Occipital lobe (tissue), 2 donors: ENCODE results near the gene C3orf52. TPM values are rescaled to one million over a fixed set of nuclear protein-coding genes. Genes with fewer than 3 reads are reported as not detected.

Source experiments
- DNase-seq: peaks from one replicate; lab custom pipeline; 2025; lab: John Stamatoyannopoulos, UW
- total RNA-seq: library from RNA; depleted of rRNA; stranded (reverse); fragments of >200 nt; gene quantifications from one replicate; pipeline ENCODE4 v1.2.3, GENCODE V29; 2014

C3orf52 gene
- total RNA-seq, 1 donor from 2014 or later = 0.31 TPM

GRCh38 chr3:112119962-112120836 is 34.0 kb downstream of the C3orf52 start:
- DNase-seq = no peak

- DNase-seq = no peak
Observed at GRCh38 chr3:112121577-112122547, 35.7 kb downstream of the C3orf52 start.

- DNase-seq = no peak
Observed at GRCh38 chr3:112122870-112123269, 36.7 kb downstream of the C3orf52 start.

DNA sequence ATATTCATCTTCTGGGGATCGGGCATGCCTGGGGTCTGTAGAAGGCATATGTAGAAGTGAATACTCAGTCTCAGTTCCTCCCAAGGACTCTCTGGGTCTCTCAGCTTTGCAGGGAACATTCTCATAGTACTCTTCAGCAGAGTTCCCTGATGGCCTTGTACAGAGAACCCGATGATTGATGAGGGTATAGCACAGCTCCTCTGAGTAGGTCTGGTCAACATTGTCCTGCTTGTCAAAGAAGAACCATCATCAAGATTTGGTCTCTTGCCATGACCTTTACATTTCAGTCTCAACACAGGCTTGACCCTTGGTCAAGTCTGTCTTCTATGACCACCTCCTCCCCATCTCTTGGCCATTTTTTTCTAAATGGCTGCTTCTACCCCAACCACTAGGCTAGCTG is 37.4 kb downstream of the C3orf52 start:
- DNase-seq = no peak

DNA sequence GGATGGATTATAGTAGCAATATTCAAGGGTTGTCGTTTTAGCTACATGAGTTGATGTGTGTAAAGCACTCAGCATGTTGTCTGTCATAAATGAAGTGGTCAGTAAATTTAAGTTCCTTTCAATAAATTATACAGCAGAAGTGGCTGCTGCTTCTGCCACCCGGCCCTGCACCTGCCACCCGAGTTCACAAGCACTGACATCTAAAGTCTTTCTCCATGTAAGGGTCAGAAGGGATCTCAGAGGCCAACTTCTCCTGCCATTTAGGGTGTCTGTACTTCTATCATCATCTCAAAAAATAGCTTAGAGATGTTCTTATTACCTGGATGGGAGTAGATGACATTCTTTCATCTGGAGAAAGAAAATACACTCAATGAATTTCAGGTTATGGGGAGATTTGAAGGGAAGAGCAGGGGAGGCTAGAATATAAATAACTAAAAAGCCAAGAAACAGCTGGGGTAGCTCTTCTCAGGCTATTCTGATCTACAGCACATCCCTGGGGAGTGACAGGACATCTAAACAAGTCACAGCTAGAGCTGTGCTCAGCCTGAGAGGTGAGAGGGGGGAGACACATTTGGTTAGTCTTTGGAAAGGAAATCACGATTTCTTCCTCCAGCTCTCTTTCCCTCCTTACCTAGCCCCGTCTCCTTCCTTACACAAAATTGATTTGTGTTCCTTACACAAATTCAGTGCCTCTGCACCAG is 38.9 kb downstream of the C3orf52 start:
- DNase-seq = no peak

- DNase-seq = no peak
Observed at GRCh38 chr3:112126511-112126911, 40.3 kb downstream of the C3orf52 start.

DNA sequence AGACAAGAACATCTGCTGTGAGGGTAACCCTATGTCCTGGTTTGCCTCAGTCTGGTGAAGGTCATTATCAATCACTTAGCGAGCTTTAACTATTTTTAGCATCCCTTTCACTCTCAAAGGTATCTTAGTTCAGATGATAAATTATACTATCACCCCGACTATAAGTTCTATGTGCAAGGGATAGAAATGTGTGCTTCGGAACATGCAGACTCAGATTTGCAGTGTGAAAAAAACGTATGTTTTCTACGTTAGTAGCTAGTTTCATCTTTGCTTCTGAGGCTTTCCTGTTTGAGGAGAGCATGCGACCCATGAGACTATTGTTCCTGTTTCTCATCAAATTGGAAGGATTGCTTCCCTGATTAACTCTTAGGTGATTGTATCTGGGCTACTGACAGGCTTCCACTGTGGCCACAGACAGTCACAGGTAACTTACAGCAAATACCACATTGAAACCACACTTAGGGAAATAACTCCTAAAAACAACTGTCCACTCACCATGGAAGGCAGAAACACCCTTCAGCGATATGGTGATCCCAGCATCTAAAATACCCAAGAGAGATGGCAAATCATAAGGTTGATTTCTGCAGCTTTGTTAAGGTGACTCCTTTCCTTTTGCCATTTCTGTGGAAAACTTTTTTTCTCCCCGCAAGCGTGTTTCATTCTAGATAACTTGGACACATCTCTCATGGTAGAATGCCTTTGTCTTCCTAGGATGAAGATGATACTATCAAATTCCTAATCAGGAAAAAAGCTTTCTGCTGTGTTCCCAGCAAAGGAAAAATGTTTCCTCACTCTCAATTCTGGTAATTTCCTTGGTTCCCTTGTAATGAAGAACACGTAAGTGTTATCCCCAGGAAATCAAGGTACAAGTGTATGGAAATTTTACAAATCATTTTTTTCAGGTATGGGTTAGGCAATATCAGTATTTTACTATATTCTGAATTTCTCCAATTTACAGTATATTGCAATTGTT is 41.6 kb downstream of the C3orf52 start:
- DNase-seq = no peak

DNA sequence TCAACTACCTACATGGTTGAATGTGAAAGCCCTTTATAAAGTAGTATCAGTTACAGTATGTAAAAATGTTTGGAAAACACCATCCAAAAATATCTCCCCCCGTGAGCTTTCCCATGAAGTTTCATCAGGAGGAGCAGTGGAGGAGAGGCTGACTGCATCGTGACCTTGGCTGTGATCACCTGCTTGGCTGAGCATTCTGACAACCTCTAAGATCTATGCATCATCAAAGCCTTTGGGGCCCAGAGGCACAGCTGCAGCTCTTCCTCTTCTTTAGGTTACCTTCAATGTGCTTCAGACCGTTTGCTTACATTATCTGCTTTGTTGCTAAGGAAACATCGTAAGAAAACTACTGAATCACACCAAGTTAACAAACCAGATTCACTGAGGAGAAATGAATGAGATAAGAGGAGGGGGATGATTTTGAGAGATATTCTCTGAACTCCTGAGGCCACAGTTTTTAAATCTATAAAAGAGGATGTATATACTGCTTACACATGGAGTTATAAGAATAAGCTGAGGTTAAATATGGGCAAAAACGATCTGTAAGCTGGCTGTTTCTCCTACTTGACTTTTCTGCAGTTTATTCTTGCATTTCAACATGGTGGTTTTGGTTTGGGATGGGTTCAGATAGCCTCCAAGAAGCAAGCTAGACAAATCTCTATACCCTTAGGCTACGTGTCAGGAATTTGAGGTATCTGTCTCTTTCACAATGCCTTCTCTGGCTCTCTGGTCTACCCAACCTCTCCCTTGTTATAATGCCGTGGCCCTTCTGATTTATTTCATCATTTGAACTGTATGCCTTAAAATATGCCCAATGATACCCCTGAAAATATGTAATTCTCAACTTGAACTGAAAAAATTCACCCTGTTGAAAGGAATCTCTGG is 42.9 kb downstream of the C3orf52 start:
- DNase-seq = no peak

GRCh38 chr3:112129925-112130637 is 43.9 kb downstream of the C3orf52 start:
- DNase-seq = no peak

DNA sequence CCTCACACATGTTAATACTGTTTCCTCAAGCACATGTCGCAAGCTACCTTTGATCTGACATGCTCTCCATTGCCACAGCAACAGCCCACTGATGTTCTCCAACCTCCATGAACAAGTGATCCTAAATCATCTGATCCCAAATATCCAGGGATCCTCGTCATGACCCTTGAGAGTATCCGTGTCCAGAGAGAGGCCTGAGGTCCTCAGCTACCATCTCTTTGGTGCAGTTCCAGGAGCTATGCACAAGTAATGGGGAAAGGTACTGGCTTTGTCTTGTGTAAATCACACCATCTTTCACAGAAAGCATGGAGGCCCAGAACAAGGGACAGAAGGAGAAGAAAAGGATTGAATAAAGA is 44.4 kb downstream of the C3orf52 start:
- no peak for DNase-seq

DNA sequence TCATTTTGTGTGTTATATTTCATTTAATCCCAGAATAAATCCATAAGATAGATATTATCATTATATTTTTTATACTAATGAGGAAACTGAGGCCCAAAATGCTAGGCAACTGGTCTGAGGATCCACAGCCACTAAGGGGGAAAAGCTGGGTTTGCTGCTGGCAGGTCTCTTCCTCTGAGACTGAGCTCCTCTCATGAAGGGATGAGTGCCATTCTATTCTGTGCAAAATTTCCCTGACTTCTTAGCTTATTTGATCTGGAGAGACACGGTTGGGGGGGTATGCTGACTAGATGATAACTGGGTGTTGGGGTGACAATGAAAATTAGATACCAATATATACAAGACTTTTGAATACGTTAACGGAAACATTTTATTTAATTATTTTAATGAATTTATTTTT is 44.9 kb downstream of the C3orf52 start:
- no peak for DNase-seq

GRCh38 chr3:112132088-112132487 is 45.9 kb downstream of the C3orf52 start:
- no peak for DNase-seq

DNA sequence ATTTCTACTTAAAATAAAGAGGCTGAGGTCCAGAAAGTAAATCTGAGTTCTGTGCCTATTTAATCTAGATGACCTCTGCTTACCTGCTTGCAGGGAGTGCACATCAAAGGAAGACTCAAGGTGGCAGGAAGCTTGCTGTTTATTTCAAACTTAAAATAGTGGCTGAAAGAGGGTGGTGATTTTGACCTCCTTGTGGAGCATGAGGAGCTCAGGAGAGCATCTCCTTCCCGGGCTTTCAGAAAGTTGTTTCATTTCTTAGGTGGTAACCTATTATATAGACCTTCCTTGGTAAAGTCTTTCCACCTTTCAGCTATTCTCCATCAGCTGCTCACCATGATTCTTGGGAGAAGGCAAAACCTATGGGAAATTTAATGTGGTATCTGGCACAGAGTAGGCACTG is 46.4 kb downstream of the C3orf52 start:
- DNase-seq = no peak

DNA sequence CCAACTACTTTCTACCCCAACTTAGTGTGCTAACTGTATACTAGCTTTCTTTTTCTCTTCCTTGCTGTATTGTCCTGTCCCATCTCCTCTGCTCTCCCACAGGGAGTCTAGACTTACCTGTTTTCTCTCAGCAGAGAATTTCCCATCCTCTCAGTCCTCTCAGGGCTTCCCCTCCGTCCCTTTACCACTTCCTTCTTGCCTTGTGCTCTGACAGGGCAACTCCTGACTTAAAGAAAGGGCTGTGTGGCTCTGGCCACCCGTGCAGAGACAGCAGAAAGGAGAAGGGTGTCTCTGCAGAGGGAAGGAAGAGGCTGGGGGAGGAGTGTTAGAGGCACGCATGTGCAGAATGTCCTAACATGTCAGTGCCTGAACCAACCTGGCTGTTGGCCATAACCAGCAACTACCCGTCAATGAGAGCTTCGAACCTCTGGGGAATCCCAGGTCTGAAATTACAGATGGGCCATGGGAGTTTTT is 46.8 kb downstream of the C3orf52 start, which contains the start of gene GCSAM:
TSS of gene GCSAM (minus strand) at position 274 of the 474 bp plus-strand sequence. CDS start at position 146, 128 bp downstream.
- no peak for DNase-seq

DNA sequence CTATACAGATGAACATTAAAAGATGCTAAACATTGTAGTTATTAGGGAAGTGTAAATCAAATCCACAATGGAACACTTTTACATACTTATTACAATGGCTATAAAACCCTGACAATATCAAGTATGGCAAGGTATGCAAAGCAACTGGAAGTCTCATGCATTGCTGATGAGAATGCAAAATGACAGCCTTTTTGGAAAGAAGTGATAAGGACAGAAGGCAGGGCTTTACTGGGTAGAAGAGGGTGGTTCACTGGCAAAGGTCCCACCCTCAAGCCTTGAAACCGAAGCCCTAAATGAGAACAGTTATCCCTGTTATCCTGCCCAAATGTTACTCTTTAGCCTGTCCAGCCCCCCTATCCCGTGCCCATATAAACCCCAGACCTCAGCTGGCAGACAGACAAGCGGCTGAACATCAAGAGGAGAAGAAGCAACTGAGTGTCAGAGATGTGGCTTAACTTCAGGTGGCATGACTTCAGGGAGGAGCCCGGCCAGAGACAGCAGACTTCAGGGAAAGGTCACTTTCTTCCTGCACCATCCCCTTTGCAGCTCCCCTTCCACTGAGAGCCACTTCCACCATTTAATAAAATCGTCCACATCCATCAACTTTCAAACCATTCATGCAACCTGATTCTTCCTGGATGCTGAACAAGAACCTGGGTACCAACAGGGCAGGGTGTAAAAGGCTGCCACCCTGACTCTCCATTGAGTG is 47.6 kb downstream of the C3orf52 start:
- no peak for DNase-seq

DNA sequence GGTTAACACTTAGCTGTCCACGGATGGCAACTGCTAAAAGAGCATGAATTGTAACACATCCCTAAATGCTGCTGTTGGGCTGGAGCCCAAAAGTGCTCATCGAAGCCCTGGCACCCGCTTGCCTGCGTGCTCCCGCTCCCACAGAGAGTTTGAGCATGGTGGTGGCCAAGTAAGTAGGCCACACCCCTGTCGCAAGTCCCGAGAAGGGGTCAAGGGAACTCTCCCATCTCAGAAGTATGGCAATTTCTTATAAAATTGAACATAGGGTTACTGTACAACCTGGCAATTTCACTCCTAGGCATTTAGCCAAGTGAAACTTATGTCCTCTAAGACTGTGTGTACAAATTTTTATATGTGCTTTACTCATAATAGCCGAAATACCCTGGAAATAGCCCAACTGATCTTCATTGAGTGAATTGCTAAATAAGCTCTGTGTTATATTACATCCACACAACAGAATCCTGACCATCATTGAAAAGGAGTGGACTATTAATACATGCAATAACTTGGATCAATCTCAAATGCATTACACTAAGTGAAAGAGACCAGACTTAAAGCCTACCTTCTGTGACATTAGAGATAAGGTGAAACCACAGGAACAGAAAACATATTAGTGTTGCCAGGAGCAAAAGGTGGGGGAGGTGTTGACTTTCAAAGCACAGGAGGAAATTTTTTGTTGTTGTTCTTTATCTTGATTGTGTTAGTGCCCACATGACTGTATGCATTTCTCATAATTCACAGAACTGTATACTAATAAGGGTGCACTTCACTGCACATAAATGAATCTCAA is 48.3 kb downstream of the C3orf52 start:
- DNase-seq = no peak

GRCh38 chr3:112136046-112136445 is 49.9 kb downstream of the C3orf52 start:
- DNase-seq = no peak
